HG02884 (cell line): ENCODE measurements around the gene KCNG2.

Experiments used
- ATAC-seq: cut with Tn5 transposase; IDR thresholded peaks from one replicate; pipeline ENCODE4 v1.9.1; 2021; ENCODE audit warnings: mild to moderate bottlenecking, moderate library complexity; ENCODE audit not compliant: unreplicated experiment

KCNG2 gene

GRCh38 chr18:79817607-79817998 is 19.9 kb downstream of the KCNG2 start:
- no peak for ATAC-seq

GRCh38 chr18:79818036-79818435 is 20.3 kb downstream of the KCNG2 start:
- no peak for ATAC-seq

GRCh38 chr18:79818631-79819030 is 20.9 kb downstream of the KCNG2 start:
- ATAC-seq: no peak

GRCh38 chr18:79819064-79819967 is 21.6 kb downstream of the KCNG2 start:
- no peak for ATAC-seq

- peak; percentile 96 for ATAC-seq
Measured at GRCh38 chr18:79819968-79820351, 22.2 kb downstream of the KCNG2 start.

- ATAC-seq: no peak
Measured at GRCh38 chr18:79823120-79823519, 25.4 kb downstream of the KCNG2 start.

- no peak for ATAC-seq
Measured at GRCh38 chr18:79825913-79826312, 28.2 kb downstream of the KCNG2 start.

- no peak for ATAC-seq
Measured at GRCh38 chr18:79826966-79827365, 29.2 kb downstream of the KCNG2 start.

GRCh38 chr18:79828258-79828657 is 30.5 kb downstream of the KCNG2 start:
- no peak for ATAC-seq

- no peak for ATAC-seq
Measured at GRCh38 chr18:79829136-79829854, 31.6 kb downstream of the KCNG2 start.

GRCh38 chr18:79832169-79832568 is 34.4 kb downstream of the KCNG2 start:
- ATAC-seq: no peak

GRCh38 chr18:79834834-79835233 is 37.1 kb downstream of the KCNG2 start:
- ATAC-seq: no peak

- ATAC-seq: no peak
Measured at GRCh38 chr18:79841936-79842335, 44.2 kb downstream of the KCNG2 start.

- ATAC-seq: no peak
Measured at GRCh38 chr18:79844999-79845563, 47.3 kb downstream of the KCNG2 start.

- no peak for ATAC-seq
Measured at GRCh38 chr18:79846936-79847557, 49.3 kb downstream of the KCNG2 start.

GRCh38 chr18:79847606-79848293 is 50.0 kb downstream of the KCNG2 start:
- no peak for ATAC-seq

GRCh38 chr18:79848294-79848578 is 50.5 kb downstream of the KCNG2 start:
- ATAC-seq: no peak

GRCh38 chr18:79848579-79849327 is 51.0 kb downstream of the KCNG2 start:
- no peak for ATAC-seq

- ATAC-seq: no peak
Measured at GRCh38 chr18:79849328-79850207, 51.8 kb downstream of the KCNG2 start.
